Subcutaneous adipose tissue (tissue), 4 donors: ENCODE measurements around the gene CACNA1E. TPM values are rescaled to one million over a fixed set of nuclear protein-coding genes. Genes with fewer than 3 reads are reported as not detected.

Experiments used
- CTCF ChIP-seq: fragments of 450-650 bp; IDR thresholded peaks from one replicate; pipeline ENCODE4 v1.5.1; 2016; ENCODE audit warnings: low read depth, mild to moderate bottlenecking, control low read depth, antibody characterized with exemption, moderate library complexity
- total RNA-seq, 4 donors: library from RNA; depleted of rRNA; stranded (reverse); fragments of >200 nt; gene quantifications; one replicate each; pipeline ENCODE4 v1.1.0, GENCODE V29; 2016

Gene CACNA1E
- total RNA-seq, 4 donors from 2014 or later: 0.16 to 0.19 TPM; not detected in 2

GRCh38 chr1:181676269-181676668, 193.0 kb downstream of the CACNA1E start:
- TF ChIP-seq CTCF: no peak

- TF ChIP-seq CTCF: no peak
Observed at GRCh38 chr1:181680332-181680731, 197.0 kb downstream of the CACNA1E start.

- TF ChIP-seq CTCF: no peak
Observed at GRCh38 chr1:181680871-181681270, 197.6 kb downstream of the CACNA1E start.

- TF ChIP-seq CTCF: no peak
Observed at GRCh38 chr1:181685211-181685610, 201.9 kb downstream of the CACNA1E start.

- no peak for TF ChIP-seq CTCF
Observed at GRCh38 chr1:181701891-181702290, 218.6 kb downstream of the CACNA1E start.

GRCh38 chr1:181704546-181704945, 221.2 kb downstream of the CACNA1E start:
- no peak for TF ChIP-seq CTCF

- no peak for TF ChIP-seq CTCF
Observed at GRCh38 chr1:181711820-181712219, 228.5 kb downstream of the CACNA1E start.
